NCI-H128 (cell line): ENCODE results near the gene WNK4.

Experiments used
- DNase-seq: peaks from one replicate; lab custom pipeline; 2025; ENCODE audit not compliant: unreplicated experiment; lab: John Stamatoyannopoulos, UW

The WNK4 gene

GRCh38 chr17:42796066-42796758 lies 15.8 kb downstream of the WNK4 start:
- no peak for DNase-seq

GRCh38 chr17:42797067-42798007 lies 16.9 kb downstream of the WNK4 start:
- no peak for DNase-seq

GRCh38 chr17:42798011-42798382 lies 17.6 kb downstream of the WNK4 start:
- DNase-seq, result no peak

- peak; percentile 21 for DNase-seq
These were observed 18.3 kb downstream of the WNK4 start, which contains the start of the genes CNTD1 and COA3 for GRCh38 chr17:42798383-42799380. Gene CNTD1, plus strand, starts transcription at chr17:42798861. Its CDS starts 207 bp downstream, at chr17:42799068. Gene COA3, minus strand, starts transcription at chr17:42798704. Its CDS starts 23 bp downstream, at chr17:42798681.

- no peak for DNase-seq
These were observed 22.9 kb downstream of the WNK4 start for GRCh38 chr17:42803074-42803883.

- DNase-seq, result no peak
These were observed 24.5 kb downstream of the WNK4 start for GRCh38 chr17:42804918-42805367.

- DNase-seq, result no peak
These were observed 25.8 kb downstream of the WNK4 start for GRCh38 chr17:42806249-42806648.

GRCh38 chr17:42809250-42809649 lies 28.8 kb downstream of the WNK4 start:
- DNase-seq, result no peak

GRCh38 chr17:42814633-42815399 lies 34.4 kb downstream of the WNK4 start:
- DNase-seq, result no peak

GRCh38 chr17:42817866-42818265 lies 37.5 kb downstream of the WNK4 start:
- DNase-seq, result no peak

GRCh38 chr17:42818379-42818778 lies 38.0 kb downstream of the WNK4 start:
- no peak for DNase-seq

GRCh38 chr17:42819939-42820535 lies 39.6 kb downstream of the WNK4 start:
- DNase-seq, result no peak

GRCh38 chr17:42821176-42821575 lies 40.8 kb downstream of the WNK4 start:
- no peak for DNase-seq

GRCh38 chr17:42827472-42827871 lies 47.1 kb downstream of the WNK4 start:
- DNase-seq, result no peak

- DNase-seq, result no peak
These were observed 50.6 kb downstream of the WNK4 start for GRCh38 chr17:42830971-42831370.

- no peak for DNase-seq
These were observed 52.0 kb downstream of the WNK4 start for GRCh38 chr17:42832213-42832933.

- peak; percentile 50 for DNase-seq
These were observed 52.7 kb downstream of the WNK4 start, which contains the start of gene PSME3 for GRCh38 chr17:42832934-42833766. Gene PSME3, plus strand, starts transcription at chr17:42833397. Its CDS starts 235 bp downstream, at chr17:42833632.
